GM19463 (cell line): Measurements from ENCODE around the gene CCDC157.

ENCODE experiments used
- ATAC-seq: cut with Tn5 transposase; IDR thresholded peaks from one replicate; pipeline ENCODE4 v1.9.1; 2021; ENCODE audit warnings: mild to moderate bottlenecking, moderate library complexity; ENCODE audit not compliant: unreplicated experiment

Gene CCDC157

GRCh38 chr22:30351226-30351625 lies 5.6 kb upstream of the CCDC157 start:
- no peak for ATAC-seq

DNA sequence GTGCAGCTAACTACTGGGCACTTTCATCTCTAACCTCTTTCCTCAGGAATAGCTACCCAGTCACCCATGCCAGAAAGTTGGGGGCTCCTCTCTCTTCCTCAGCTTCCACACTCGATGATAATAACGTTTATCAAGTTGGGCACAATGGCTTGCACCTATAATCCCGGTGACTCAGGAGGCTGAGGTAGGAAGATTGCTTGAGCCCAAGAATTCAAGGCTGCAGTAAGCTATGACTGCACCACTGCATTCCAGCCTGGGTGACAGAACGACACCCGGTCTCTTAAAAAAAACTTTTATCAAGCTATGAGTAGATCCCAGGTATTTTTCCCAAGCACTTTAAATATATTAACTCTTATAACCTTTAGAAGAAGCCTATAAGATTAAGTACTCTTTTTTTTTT lies 2.2 kb upstream of the CCDC157 start:
- no peak for ATAC-seq

- ATAC-seq: no peak
These were observed 396 bp downstream of the CCDC157 start for GRCh38 chr22:30357236-30357570.

GRCh38 chr22:30357650-30358215 lies 926 bp downstream of the CCDC157 start:
- no peak for ATAC-seq

DNA sequence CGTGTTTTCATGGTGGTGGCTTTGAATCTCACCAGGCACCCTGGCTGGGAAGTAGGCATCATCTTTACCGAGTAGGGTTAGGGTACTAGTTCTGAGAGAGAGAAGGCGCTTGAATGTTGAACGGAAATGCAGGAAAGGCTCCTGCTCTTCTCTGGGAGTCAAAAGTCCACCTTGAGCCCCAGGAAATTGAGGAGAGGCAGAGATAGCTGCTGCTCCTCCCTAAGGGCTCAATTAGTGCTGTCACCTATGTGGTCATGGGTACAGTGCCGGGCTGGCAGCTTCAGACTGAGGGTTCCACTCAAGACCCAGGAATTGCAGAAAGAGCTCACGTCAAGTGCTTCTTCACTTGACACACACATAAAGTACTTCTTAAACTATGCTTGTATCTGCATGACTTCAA lies 1.7 kb downstream of the CCDC157 start:
- no peak for ATAC-seq

GRCh38 chr22:30361916-30362650 lies 5.3 kb downstream of the CCDC157 start:
- ATAC-seq: no peak

DNA sequence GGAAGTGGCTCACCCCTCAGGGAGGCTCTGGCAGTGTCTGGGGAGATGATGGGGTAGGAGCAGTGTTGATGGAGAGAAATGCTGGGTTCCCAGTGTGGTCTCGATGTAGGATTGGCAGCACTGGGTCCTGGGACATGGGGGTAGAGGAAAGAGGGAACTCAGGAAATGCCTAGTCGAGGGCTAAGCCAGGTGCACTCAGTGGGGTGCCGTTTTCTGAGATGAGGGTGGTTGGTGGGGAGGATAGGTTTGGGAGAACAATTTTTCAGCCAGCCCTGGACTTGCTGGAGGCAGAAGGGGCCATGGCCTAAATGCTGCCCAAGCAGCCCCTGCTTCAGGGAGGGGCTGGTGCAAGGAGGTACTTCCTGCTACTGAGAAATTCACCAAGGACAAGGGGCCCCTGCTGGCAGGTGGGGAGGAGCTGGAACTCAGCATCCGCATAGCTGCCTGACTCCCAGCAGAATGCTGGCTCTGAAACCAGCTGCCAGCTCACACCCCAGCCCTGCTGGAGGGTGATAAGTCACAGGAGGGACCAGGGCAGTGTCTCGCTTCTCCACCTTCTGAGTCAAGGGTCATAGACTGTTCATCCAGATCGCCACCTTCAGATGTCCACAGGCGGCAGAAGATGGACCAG lies 6.0 kb downstream of the CCDC157 start:
- ATAC-seq: no peak

GRCh38 chr22:30365891-30366290 lies 9.1 kb downstream of the CCDC157 start:
- ATAC-seq: no peak

GRCh38 chr22:30368420-30368819 lies 11.6 kb downstream of the CCDC157 start:
- no peak for ATAC-seq

- no peak for ATAC-seq
These were observed 13.9 kb downstream of the CCDC157 start for GRCh38 chr22:30370641-30371230.

DNA sequence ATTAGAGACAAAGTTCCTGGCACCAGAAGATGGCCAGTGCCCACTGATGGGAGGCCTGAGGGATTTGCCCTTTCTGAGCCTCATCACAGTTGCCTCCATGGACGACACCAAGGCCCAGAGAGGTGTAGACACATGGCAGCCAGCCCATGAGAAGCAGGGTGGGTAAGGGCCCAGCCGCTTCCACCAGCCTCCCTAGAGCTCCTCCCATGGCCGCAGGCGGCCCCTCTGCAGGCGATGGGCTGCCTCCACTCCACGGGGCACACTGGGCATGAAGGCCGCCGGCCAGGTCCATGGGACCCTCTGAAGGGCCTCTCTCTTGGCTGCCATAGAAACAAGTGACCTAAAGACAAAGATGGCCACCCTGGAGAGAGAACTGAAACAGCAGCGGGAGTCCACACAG lies 14.5 kb downstream of the CCDC157 start:
- no peak for ATAC-seq

DNA sequence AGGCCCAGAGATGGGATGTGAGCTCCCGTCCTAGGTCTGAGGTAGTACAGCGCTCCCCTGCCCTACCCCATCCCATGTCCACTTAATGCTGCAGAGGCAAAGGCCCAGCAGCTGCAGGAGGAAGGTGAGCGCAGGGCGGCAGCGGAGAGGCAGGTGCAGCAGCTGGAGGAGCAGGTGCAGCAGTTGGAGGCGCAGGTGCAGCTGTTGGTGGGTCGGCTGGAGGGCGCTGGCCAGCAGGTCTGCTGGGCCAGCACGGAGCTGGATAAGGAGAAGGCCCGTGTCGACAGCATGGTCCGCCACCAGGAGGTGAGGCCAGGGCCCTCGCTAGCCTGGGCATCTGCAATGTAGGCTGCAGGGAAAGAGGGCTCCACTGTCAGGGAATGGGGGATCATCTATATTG lies 15.2 kb downstream of the CCDC157 start:
- ATAC-seq: no peak

- ATAC-seq: no peak
These were observed 16.1 kb downstream of the CCDC157 start for GRCh38 chr22:30372915-30373314.

DNA sequence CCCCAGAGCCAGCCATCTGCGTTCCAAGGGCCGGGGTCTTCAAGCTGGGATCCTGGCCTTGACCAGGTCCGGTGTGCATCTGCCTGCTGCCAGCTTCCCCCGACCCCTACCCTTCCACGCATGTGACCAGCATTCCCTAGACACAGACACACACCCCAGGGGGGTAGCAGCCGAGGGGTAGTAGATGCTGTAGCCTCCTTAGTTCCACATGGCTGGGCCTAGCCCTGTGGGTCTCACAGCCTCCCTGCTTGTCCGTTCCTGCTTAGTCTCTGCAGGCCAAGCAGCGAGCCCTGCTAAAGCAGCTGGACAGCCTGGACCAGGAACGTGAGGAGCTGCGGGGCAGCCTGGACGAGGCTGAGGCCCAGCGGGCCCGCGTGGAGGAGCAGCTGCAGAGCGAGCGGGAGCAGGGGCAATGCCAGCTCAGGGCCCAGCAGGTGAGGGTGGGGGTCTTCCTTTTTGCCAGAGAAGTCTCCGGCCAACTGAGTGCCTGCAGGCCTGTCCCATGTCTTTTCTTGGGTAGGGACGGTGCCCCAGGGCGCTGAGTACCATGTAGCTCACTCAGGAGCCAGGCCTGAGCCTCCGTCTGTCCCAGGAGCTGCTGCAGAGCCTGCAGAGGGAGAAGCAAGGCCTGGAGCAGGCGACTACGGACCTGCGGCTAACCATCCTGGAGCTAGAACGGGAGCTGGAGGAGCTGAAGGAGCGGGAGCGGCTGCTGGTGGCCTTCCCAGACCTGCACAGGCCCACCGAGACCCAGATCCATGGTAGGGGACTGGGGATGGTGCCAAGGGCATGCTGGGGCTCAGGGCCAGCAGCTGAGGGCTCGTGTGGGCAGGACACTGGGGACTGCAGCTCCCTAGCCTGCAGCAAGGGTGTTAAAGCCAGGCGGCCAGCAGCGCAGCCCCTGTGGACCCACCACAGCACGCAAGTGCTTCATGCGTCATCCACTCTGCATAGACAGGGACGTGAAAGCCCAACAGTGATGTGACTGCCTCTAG lies 16.8 kb downstream of the CCDC157 start:
- ATAC-seq: no peak

- no peak for ATAC-seq
These were observed 18.6 kb downstream of the CCDC157 start for GRCh38 chr22:30375312-30375849.

DNA sequence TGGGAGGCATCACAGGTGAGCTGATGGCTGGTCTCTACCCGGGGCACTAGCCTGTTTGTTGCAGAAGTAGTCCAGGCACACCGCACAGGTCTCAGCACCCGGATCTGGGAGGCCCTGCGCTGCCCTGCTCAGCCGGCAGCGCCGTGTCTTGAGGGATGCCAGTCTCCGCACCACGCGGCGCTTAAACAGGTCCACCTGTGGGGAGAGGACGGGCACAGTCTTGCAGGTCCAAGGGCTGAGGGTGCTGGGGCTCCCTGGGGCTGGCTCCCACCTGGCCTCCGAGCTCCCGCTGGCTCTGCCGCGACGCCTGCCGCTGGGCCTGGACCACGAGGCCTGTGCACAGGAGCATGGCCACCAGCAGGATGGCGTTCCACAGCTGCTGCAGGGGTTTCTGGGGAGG lies 23.2 kb downstream of the CCDC157 start:
- ATAC-seq: no peak

DNA sequence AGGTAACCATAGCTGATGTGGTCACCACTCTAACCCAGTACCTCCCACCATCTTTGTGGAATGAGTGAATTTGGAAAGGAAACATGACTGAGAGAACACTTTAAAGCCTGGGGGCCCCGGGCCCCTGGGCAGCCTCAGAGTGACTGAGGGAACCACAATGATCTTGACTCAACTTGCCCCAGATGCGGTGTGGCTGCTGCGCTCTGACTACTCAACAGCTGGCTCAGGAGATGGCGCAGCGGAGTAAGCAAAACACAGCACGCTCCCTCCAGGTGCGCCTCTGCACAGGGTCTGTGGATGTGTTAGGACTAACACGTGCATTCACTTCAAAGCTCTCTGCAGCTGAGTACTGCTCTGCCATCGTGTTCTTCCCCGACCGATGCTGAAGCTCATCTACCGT lies 24.5 kb downstream of the CCDC157 start:
- ATAC-seq: no peak

DNA sequence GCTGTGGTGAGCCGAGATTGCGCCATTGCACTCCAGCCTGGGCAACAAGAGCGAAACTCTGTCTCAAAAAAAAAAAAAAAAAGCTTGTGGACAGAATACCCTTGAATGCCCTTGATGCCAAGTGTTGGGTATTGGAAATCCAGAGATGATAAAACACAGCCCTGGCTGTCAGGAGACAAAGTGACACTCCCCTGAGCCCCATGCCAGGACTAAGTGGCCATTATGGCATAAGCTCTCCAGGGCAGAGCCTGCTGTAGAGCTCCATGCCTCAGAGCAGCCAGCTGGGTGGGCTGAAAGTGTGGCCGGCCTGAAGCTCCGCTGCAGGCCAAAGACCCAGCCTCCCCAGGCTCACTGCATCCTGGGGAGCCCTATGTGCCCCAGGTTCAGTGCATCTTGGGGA lies 25.5 kb downstream of the CCDC157 start:
- ATAC-seq: no peak

GRCh38 chr22:30383061-30383460 lies 26.3 kb downstream of the CCDC157 start:
- ATAC-seq: no peak

DNA sequence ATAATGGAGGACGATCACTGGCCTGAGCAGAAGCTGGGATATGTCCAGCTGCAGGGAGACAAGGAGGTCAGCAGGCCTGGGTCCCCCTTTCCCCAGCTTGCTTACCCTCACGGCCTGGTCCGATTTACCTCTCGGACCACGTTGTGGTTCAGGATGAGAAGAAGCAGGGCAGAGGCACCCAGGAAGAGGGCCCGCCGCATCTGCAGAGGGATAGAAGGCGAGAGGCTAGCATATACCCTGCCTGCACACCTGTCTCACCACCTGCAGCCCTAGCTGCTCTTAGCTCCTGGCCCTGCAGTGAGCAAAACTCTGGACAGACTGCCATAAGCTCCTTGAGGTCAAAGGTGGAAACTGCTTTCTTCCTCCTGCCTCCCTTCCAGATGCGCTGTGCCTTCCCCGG lies 29.1 kb downstream of the CCDC157 start:
- no peak for ATAC-seq

GRCh38 chr22:30386608-30386959 lies 29.8 kb downstream of the CCDC157 start:
- no peak for ATAC-seq
